Colonic mucosa (tissue), 4 donors: ENCODE measurements around the gene CFD. TPM values are rescaled to one million over a fixed set of nuclear protein-coding genes. Genes with fewer than 3 reads are reported as not detected.

Experiments used
- DNase-seq: peaks from one replicate; pipeline ENCODE4 v3.0.0-alpha.2; 2020
- H3K27ac ChIP-seq: fragments of 200-600 bp; one replicate; pipeline ENCODE4 v1.8.0; 2021
- H3K27me3 ChIP-seq: fragments of 200-600 bp; one replicate; pipeline ENCODE4 v1.8.0; 2021
- H3K36me3 ChIP-seq: fragments of 200-600 bp; one replicate; pipeline ENCODE4 v1.8.0; 2021
- H3K4me1 ChIP-seq: fragments of 200-600 bp; one replicate; pipeline ENCODE4 v1.8.0; 2021; ENCODE audit warnings: mild to moderate bottlenecking
- H3K4me3 ChIP-seq: fragments of 200-600 bp; one replicate; pipeline ENCODE4 v1.8.0; 2021
- H3K9ac ChIP-seq, 2 donors: one replicate each; pipeline ENCODE4 v1.7.0; 2013; ENCODE audit warnings: control low read depth in 2 of 2, low read depth in 2 of 2, low read length in 2 of 2
- H3K9me3 ChIP-seq: fragments of 200-600 bp; one replicate; pipeline ENCODE4 v1.8.0; 2021
- intact Hi-C: fragments of 100-400 bp; cut with DNase I; formaldehyde crosslinking; loops from one replicate; pipeline ENCODE4 v1.14.1; 2022
- total RNA-seq, 2 donors: library from RNA; stranded (reverse); fragmentation: NEBNext Ultra II Directional in 1 of 2; extraction: Animal tissue kit (Norgen Biotek cat#: 25700) in 1 of 2; gene quantifications; one replicate each; pipeline ENCODE4 v1.2.1, GENCODE V29; 2021
- TF ChIP-seq, protein P1 (sequence below): fragments of 200-600 bp; IDR thresholded peaks from one replicate; pipeline ENCODE4 v1.8.0; 2022; ENCODE audit warnings: antibody characterized with exemption, mild to moderate bottlenecking
- donor health status: healthy.
- donor health status: DM: no; HTN: no; CAD: no.
- donor health status: DM: no; HTN: no; CAD: no.

CFD gene
- total RNA-seq, 2 donors from 2014 or later = 42.2 to 55.3 TPM

DNA sequence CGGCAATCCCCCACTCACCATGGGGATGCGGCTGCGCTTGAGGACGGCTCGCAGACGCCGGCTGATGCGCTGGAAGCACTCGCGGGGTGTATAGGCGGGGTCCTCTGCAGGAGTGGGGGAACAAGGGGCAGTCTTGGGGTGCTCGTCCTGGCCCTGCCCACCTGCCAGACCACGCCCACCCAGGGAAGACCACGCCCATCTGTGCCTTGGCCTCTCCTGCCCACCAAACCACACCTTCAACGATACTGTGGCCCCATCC lies 40.5 kb downstream of the CFD start:
- Histone ChIP-seq H3K36me3 (no peaks in the 10 kb centered on the region), H3K4me1 (no peaks in the 10 kb centered on the region), H3K27ac (no peak overlapping the region), H3K9me3 (no peaks in the 10 kb centered on the region), H3K4me3 (no peak overlapping the region), H3K27me3 (no peaks in the 10 kb centered on the region), H3K9ac (no peak overlapping the region)
- TF ChIP-seq, protein P1, sequence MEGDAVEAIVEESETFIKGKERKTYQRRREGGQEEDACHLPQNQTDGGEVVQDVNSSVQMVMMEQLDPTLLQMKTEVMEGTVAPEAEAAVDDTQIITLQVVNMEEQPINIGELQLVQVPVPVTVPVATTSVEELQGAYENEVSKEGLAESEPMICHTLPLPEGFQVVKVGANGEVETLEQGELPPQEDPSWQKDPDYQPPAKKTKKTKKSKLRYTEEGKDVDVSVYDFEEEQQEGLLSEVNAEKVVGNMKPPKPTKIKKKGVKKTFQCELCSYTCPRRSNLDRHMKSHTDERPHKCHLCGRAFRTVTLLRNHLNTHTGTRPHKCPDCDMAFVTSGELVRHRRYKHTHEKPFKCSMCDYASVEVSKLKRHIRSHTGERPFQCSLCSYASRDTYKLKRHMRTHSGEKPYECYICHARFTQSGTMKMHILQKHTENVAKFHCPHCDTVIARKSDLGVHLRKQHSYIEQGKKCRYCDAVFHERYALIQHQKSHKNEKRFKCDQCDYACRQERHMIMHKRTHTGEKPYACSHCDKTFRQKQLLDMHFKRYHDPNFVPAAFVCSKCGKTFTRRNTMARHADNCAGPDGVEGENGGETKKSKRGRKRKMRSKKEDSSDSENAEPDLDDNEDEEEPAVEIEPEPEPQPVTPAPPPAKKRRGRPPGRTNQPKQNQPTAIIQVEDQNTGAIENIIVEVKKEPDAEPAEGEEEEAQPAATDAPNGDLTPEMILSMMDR = no peak
- no peak for DNase-seq
- intact Hi-C loops = no loop called here

DNA sequence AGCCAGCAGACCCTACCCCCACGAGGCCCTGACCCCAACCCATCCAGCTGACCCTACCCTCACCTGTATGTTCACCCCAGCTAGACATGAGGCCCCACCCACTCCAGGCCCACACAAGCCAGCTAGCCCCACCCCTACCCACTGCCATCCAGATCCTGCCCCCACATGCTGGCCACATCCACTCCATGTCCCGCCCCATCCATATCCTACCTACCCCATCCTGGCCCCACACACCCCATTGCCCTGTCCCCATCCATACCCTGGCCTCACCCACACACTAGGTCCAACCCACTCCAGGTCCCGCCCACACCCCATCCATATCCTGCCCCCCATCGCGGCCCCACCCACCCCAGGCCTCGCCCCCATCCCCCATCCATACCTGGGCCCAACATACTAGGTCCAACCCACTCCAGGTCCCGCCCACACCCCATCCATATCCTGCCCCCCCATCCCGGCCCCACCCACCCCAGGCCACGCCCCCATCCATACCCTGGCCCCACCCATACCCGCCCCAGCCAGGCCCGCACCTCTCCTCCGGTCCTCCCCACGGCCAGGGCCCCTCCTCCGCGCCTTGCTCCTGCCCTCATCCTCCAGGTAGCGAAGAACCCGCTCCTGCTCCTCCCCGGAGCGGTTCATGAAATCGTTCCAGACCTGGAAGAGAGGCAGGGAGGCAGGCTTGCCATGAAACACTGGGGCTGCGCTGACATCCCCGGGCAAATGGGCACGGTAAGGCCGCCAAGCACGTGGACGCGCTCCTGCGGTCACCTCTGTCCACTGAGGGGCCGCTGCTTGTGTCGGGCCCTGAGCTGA lies 41.0 kb downstream of the CFD start:
- no peaks in the 10 kb centered on the region for H3K27me3 ChIP-seq
- no peaks in the 10 kb centered on the region for H3K36me3 ChIP-seq
- no peaks in the 10 kb centered on the region for H3K9me3 ChIP-seq
- DNase-seq = peak; percentile 51
- H3K9ac ChIP-seq = no peak overlapping the region
- H3K27ac ChIP-seq = no peak overlapping the region
- no peaks in the 10 kb centered on the region for H3K4me1 ChIP-seq
- TF ChIP-seq, protein P1 = no peak
- intact Hi-C loops = no loop called here
- H3K4me3 ChIP-seq = no peak overlapping the region

DNA sequence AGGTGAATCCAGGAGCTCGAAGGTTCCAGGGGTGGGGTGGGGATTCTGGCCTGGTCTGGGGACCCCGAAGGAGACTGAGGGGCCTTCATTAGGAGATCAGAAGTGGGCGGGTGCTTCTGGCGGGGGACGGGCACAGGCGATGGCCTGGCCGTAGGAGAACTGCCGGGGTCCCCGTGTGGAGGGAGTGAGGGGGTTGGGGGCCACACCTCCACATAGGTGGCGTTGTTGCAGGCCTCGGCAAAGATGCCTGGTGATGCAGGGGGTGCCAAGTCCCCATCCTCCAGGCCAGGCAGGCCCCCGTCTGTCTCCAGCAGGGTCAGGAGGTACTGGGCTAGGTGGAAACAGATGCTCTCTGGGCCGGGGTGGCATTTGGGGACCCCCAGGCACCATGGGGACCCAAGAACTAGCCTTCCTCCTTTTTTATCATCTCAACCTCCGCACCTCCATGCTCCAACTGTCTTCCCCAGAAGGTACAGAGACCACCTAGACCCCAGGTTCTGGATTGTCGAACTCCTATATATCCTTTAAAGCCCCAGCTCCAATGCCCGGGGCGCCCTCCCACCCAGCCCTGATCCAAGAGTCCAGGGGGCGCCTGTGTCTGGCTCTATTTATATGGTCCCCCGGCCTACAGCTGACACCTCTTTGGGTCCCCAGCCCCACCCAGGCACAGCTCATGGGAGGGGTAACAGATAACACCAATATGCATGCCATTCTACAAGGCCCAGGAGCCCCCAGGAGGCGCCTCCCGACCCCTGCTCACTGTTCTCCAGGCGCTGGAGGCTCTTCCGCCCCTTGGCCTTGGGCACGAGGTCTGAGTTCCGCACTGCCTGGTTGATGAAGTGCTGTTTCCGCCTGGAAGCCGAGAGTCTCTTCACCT lies 42.0 kb downstream of the CFD start:
- Histone ChIP-seq H3K4me1 (no peaks in the 10 kb centered on the region), H3K4me3 (no peak overlapping the region), H3K36me3 (no peaks in the 10 kb centered on the region), H3K27me3 (no peaks in the 10 kb centered on the region), H3K9me3 (no peaks in the 10 kb centered on the region), H3K27ac (no peak overlapping the region), H3K9ac (no peak overlapping the region)
- intact Hi-C loops = no loop called here
- no peak for DNase-seq
- TF ChIP-seq, protein P1 = no peak

DNA sequence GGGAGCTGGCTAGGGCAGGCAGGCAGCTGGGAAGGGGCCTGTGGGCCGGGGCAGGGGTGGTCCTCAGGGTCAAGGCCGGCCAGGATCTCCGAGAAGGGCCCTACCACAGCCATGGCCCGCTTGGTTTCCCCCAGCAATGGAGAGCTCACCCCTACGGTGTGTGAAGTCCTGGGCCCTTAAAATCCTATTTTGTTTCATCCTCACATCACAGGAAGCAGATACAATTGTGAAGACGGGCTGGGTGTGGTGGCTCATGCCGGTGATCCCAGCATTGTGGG lies 42.6 kb downstream of the CFD start:
- Histone ChIP-seq H3K27me3 (no peaks in the 10 kb centered on the region), H3K4me1 (no peaks in the 10 kb centered on the region), H3K27ac (no peak overlapping the region), H3K4me3 (no peak overlapping the region), H3K9ac (no peak overlapping the region), H3K9me3 (no peaks in the 10 kb centered on the region), H3K36me3 (no peaks in the 10 kb centered on the region)
- TF ChIP-seq, protein P1 = no peak
- intact Hi-C loops = no loop called here
- DNase-seq = no peak

DNA sequence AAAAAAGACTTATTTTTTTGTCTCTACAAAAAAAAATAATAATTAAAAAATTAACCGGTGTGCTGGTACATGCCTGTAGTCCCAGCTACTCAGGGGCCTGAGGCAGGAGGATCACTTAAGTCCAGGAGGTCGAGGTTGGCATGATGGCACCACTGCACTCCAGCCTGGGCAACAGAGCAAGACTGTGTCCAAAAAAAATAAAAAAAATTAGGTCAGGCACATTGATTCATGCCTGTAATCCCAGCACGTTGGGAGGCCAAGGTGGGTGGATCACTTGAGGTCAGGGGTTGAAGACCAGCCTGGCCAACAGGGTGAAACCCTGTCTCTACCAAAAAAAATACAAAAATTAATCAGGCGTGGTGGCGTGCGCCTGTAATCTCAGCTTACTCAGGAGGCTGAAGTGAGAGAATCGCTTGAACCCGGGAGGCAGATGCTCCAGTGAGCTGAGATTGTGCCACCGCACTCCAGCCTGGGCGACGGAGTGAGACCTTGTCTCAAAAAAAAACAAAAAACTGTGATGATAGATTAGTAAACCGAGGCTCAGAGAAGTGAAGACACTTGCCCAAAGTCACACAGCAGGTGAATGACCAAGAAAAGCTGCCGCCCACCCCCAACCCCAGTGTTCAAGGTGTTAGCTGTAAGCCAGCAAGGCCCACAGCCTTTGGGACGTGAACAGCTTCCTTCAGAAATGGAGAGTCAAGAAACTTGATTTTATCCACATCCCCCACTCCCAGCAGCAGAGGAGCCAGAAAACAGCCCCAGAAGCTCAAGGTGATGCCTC lies 43.2 kb downstream of the CFD start:
- Histone ChIP-seq H3K36me3 (no peaks in the 10 kb centered on the region), H3K9ac (no peak overlapping the region), H3K27ac (no peak overlapping the region), H3K4me3 (no peak overlapping the region), H3K27me3 (no peaks in the 10 kb centered on the region), H3K9me3 (no peaks in the 10 kb centered on the region), H3K4me1 (no peaks in the 10 kb centered on the region)
- TF ChIP-seq, protein P1 = no peak
- no peak for DNase-seq
- intact Hi-C loops = no loop called here
